Activated naive CD8-positive, alpha-beta T cell treated with anti-CD3 and anti-CD28 coated beads, Interleukin-2, amount 50 U/mL, for 24 hours (primary cell): ENCODE data around the gene CTDSP2.

Experiments
- ATAC-seq: fragments of 150-1000 bp; cut with Tn5 transposase; one replicate; pipeline ENCODE4 v1.10.0; 2021
- DNase-seq: peaks from one replicate; pipeline ENCODE4 v3.0.0; 2021
- H3K27ac Mint-ChIP-seq: one replicate; pipeline ENCODE4 v1.8.0; 2021; ENCODE audit warnings: mild to moderate bottlenecking, mixed read lengths
- H3K27me3 Mint-ChIP-seq: one replicate; pipeline ENCODE4 v1.8.0; 2021; ENCODE audit warnings: mixed read lengths
- H3K36me3 Mint-ChIP-seq: one replicate; pipeline ENCODE4 v1.8.0; 2021; ENCODE audit warnings: low read depth, mixed read lengths
- H3K4me1 Mint-ChIP-seq: one replicate; pipeline ENCODE4 v1.8.0; 2021; ENCODE audit warnings: mixed read lengths
- H3K4me3 Mint-ChIP-seq: one replicate; pipeline ENCODE4 v1.8.0; 2021; ENCODE audit warnings: mild to moderate bottlenecking, moderate library complexity, mixed read lengths
- H3K9me3 Mint-ChIP-seq: one replicate; pipeline ENCODE4 v1.8.0; 2021; ENCODE audit warnings: mixed read lengths

The CTDSP2 gene

GRCh38 chr12:57811028-57811755 is 35.3 kb downstream of the CTDSP2 start:
- no peak for DNase-seq
- no peak overlapping the region for H3K4me3 Mint-ChIP-seq
- H3K27me3 Mint-ChIP-seq: no peaks in the 10 kb centered on the region
- H3K4me1 Mint-ChIP-seq: no peaks in the 10 kb centered on the region
- no peaks in the 10 kb centered on the region for H3K9me3 Mint-ChIP-seq
- H3K27ac Mint-ChIP-seq: no peak overlapping the region
- peaks cover 2% of the 10 kb centered on the region for H3K36me3 Mint-ChIP-seq
- ATAC-seq: no peak

GRCh38 chr12:57810450-57810849 is 36.1 kb downstream of the CTDSP2 start:
- Mint-ChIP-seq H3K27ac (no peak overlapping the region), H3K4me1 (no peaks in the 10 kb centered on the region), H3K36me3 (peaks cover 3% of the 10 kb centered on the region), H3K4me3 (no peak overlapping the region), H3K9me3 (no peaks in the 10 kb centered on the region), H3K27me3 (no peaks in the 10 kb centered on the region)
- DNase-seq (no peak), ATAC-seq (no peak)

- Mint-ChIP-seq H3K9me3 (no peaks in the 10 kb centered on the region), H3K36me3 (peaks cover 3% of the 10 kb centered on the region), H3K4me3 (no peak overlapping the region), H3K27ac (no peak overlapping the region), H3K4me1 (no peaks in the 10 kb centered on the region), H3K27me3 (no peaks in the 10 kb centered on the region)
- DNase-seq (no peak), ATAC-seq (no peak)
Observed at GRCh38 chr12:57809425-57809824, 37.1 kb downstream of the CTDSP2 start.

GRCh38 chr12:57808351-57808750 is 38.2 kb downstream of the CTDSP2 start:
- H3K4me3 Mint-ChIP-seq: no peak overlapping the region
- H3K9me3 Mint-ChIP-seq: no peaks in the 10 kb centered on the region
- ATAC-seq: no peak
- peaks cover 7% of the 10 kb centered on the region for H3K36me3 Mint-ChIP-seq
- H3K27me3 Mint-ChIP-seq: no peaks in the 10 kb centered on the region
- no peak for DNase-seq
- peaks cover 3% of the 10 kb centered on the region for H3K4me1 Mint-ChIP-seq
- no peak overlapping the region for H3K27ac Mint-ChIP-seq

GRCh38 chr12:57807285-57807684 is 39.2 kb downstream of the CTDSP2 start:
- Mint-ChIP-seq H3K4me3 (no peak overlapping the region), H3K27ac (no peak overlapping the region), H3K36me3 (peaks cover 10% of the 10 kb centered on the region), H3K9me3 (no peaks in the 10 kb centered on the region), H3K27me3 (no peaks in the 10 kb centered on the region), H3K4me1 (peaks cover 3% of the 10 kb centered on the region)
- DNase-seq (no peak), ATAC-seq (no peak)

GRCh38 chr12:57806677-57807076 is 39.9 kb downstream of the CTDSP2 start:
- peaks cover 3% of the 10 kb centered on the region for H3K4me1 Mint-ChIP-seq
- ATAC-seq (no peak), DNase-seq (no peak)
- H3K9me3 Mint-ChIP-seq: no peaks in the 10 kb centered on the region
- H3K36me3 Mint-ChIP-seq: peaks cover 10% of the 10 kb centered on the region
- no peak overlapping the region for H3K27ac Mint-ChIP-seq
- no peak overlapping the region for H3K4me3 Mint-ChIP-seq
- H3K27me3 Mint-ChIP-seq: no peaks in the 10 kb centered on the region

GRCh38 chr12:57803319-57803893 is 43.1 kb downstream of the CTDSP2 start:
- Mint-ChIP-seq H3K4me1 (peaks cover 3% of the 10 kb centered on the region), H3K9me3 (no peaks in the 10 kb centered on the region), H3K36me3 (peaks cover 10% of the 10 kb centered on the region), H3K27ac (no peak overlapping the region), H3K27me3 (no peaks in the 10 kb centered on the region), H3K4me3 (no peak overlapping the region)
- ATAC-seq: no peak
- DNase-seq: peak; percentile 42

GRCh38 chr12:57802607-57803006 is 43.9 kb downstream of the CTDSP2 start:
- Mint-ChIP-seq H3K36me3 (peaks cover 10% of the 10 kb centered on the region), H3K9me3 (no peaks in the 10 kb centered on the region), H3K27me3 (no peaks in the 10 kb centered on the region), H3K4me3 (no peak overlapping the region), H3K4me1 (peaks cover 3% of the 10 kb centered on the region), H3K27ac (no peak overlapping the region)
- no peak for ATAC-seq
- no peak for DNase-seq

GRCh38 chr12:57800965-57801364 is 45.6 kb downstream of the CTDSP2 start:
- Mint-ChIP-seq H3K36me3 (peaks cover 19% of the 10 kb centered on the region), H3K4me1 (peaks cover 3% of the 10 kb centered on the region), H3K4me3 (no peak overlapping the region), H3K27ac (peak overlapping the region; percentile 7), H3K27me3 (no peaks in the 10 kb centered on the region), H3K9me3 (no peaks in the 10 kb centered on the region)
- ATAC-seq: no peak
- DNase-seq: no peak

GRCh38 chr12:57797933-57798332 is 48.6 kb downstream of the CTDSP2 start:
- H3K27ac Mint-ChIP-seq: no peak overlapping the region

GRCh38 chr12:57796996-57797395 is 49.5 kb downstream of the CTDSP2 start:
- H3K36me3 Mint-ChIP-seq: peaks cover 34% of the 10 kb centered on the region

More at GRCh38 chr12:57797933-57798332, 48.6 kb downstream of the CTDSP2 start:
- DNase-seq: no peak
- peaks cover 33% of the 10 kb centered on the region for H3K36me3 Mint-ChIP-seq
- H3K9me3 Mint-ChIP-seq: no peaks in the 10 kb centered on the region
- no peak overlapping the region for H3K4me3 Mint-ChIP-seq
- no peak for ATAC-seq
- H3K27me3 Mint-ChIP-seq: no peaks in the 10 kb centered on the region
- peaks cover 5% of the 10 kb centered on the region for H3K4me1 Mint-ChIP-seq

GRCh38 chr12:57795354-57795753 is 51.2 kb downstream of the CTDSP2 start:
- DNase-seq (no peak), ATAC-seq (no peak)
- H3K27me3 Mint-ChIP-seq: no peaks in the 10 kb centered on the region
- no peak overlapping the region for H3K27ac Mint-ChIP-seq
- H3K4me1 Mint-ChIP-seq: peaks cover 8% of the 10 kb centered on the region
- no peak overlapping the region for H3K4me3 Mint-ChIP-seq
- peaks cover 42% of the 10 kb centered on the region for H3K36me3 Mint-ChIP-seq
- no peaks in the 10 kb centered on the region for H3K9me3 Mint-ChIP-seq

More at GRCh38 chr12:57796996-57797395, 49.5 kb downstream of the CTDSP2 start:
- Mint-ChIP-seq H3K9me3 (no peaks in the 10 kb centered on the region), H3K27me3 (no peaks in the 10 kb centered on the region), H3K27ac (no peak overlapping the region), H3K4me1 (peaks cover 6% of the 10 kb centered on the region), H3K4me3 (no peak overlapping the region)
- no peak for ATAC-seq
- no peak for DNase-seq

GRCh38 chr12:57793920-57794319 is 52.6 kb downstream of the CTDSP2 start:
- H3K36me3 Mint-ChIP-seq: peaks cover 51% of the 10 kb centered on the region

GRCh38 chr12:57783861-57784260 is 62.7 kb downstream of the CTDSP2 start:
- Mint-ChIP-seq H3K4me1 (peaks cover 33% of the 10 kb centered on the region), H3K9me3 (no peaks in the 10 kb centered on the region), H3K27me3 (no peaks in the 10 kb centered on the region), H3K36me3 (peaks cover 25% of the 10 kb centered on the region), H3K27ac (peak overlapping the region; percentile 60), H3K4me3 (peak overlapping the region; percentile 97)
- no peak for ATAC-seq
- no peak for DNase-seq

More at GRCh38 chr12:57793920-57794319, 52.6 kb downstream of the CTDSP2 start:
- ATAC-seq: no peak
- no peak for DNase-seq
- Mint-ChIP-seq H3K9me3 (no peaks in the 10 kb centered on the region), H3K27ac (no peak overlapping the region), H3K4me1 (peaks cover 8% of the 10 kb centered on the region), H3K27me3 (no peaks in the 10 kb centered on the region), H3K4me3 (no peak overlapping the region)

- H3K9me3 Mint-ChIP-seq: no peaks in the 10 kb centered on the region
- peak overlapping the region; percentile 98 for H3K27ac Mint-ChIP-seq
- H3K4me3 Mint-ChIP-seq: peak overlapping the region; percentile 97
- ATAC-seq: no peak
- H3K27me3 Mint-ChIP-seq: no peaks in the 10 kb centered on the region
- H3K4me1 Mint-ChIP-seq: peaks cover 33% of the 10 kb centered on the region
- H3K36me3 Mint-ChIP-seq: peaks cover 21% of the 10 kb centered on the region
- DNase-seq: no peak
Observed at GRCh38 chr12:57783466-57783801, 63.1 kb downstream of the CTDSP2 start.
